Adipocyte (in vitro differentiated cells): ENCODE results near the gene CASP9.

Experiments
- DNase-seq: peaks from one replicate; pipeline ENCODE4 v3.0.0-alpha.2; 2015; ENCODE audit warnings: low read depth
- H3K27me3 ChIP-seq: replicated peaks from 2 replicates; pipeline ENCODE4 v1.7.0; 2013; ENCODE audit warnings: mild to moderate bottlenecking, low read length, moderate library complexity; ENCODE audit not compliant: control insufficient read depth, insufficient read depth
- H3K36me3 ChIP-seq: 2 replicates; pipeline ENCODE4 v1.7.0; 2013; ENCODE audit warnings: low read length, mild to moderate bottlenecking, moderate library complexity; ENCODE audit not compliant: control insufficient read depth, insufficient read depth, severe bottlenecking
- H3K4me1 ChIP-seq: 2 replicates; pipeline ENCODE4 v1.7.0; 2013; ENCODE audit warnings: mild to moderate bottlenecking, low read length, moderate library complexity; ENCODE audit not compliant: control insufficient read depth, insufficient read depth
- H3K4me3 ChIP-seq: 2 replicates; pipeline ENCODE4 v1.7.0; 2013; ENCODE audit warnings: mild to moderate bottlenecking, low read length, moderate library complexity
- H3K9ac ChIP-seq: 2 replicates; pipeline ENCODE4 v1.7.0; 2013; ENCODE audit warnings: mild to moderate bottlenecking, low read length, moderate library complexity
- H3K9me3 ChIP-seq: 2 replicates; pipeline ENCODE4 v1.7.0; 2013; ENCODE audit warnings: mild to moderate bottlenecking, low read length, moderate library complexity; ENCODE audit not compliant: control insufficient read depth

Gene CASP9

GRCh38 chr1:15510611-15511405 lies 13.2 kb downstream of the CASP9 start:
- no peaks in the 10 kb centered on the region for H3K4me1 ChIP-seq
- H3K9me3 ChIP-seq = no peaks in the 10 kb centered on the region
- no peaks in the 10 kb centered on the region for H3K36me3 ChIP-seq
- no peak overlapping the region for H3K9ac ChIP-seq
- no peaks in the 10 kb centered on the region for H3K27me3 ChIP-seq
- no peak overlapping the region for H3K4me3 ChIP-seq
- no peak for DNase-seq

- Histone ChIP-seq H3K9me3 (no peaks in the 10 kb centered on the region), H3K4me3 (no peak overlapping the region), H3K27me3 (no peaks in the 10 kb centered on the region), H3K9ac (no peak overlapping the region), H3K36me3 (no peaks in the 10 kb centered on the region), H3K4me1 (no peaks in the 10 kb centered on the region)
- DNase-seq = no peak
Measured at GRCh38 chr1:15509586-15509985, 14.4 kb downstream of the CASP9 start.

GRCh38 chr1:15508700-15509487 lies 15.1 kb downstream of the CASP9 start:
- H3K4me3 ChIP-seq = no peak overlapping the region

GRCh38 chr1:15507278-15507677 lies 16.7 kb downstream of the CASP9 start:
- Histone ChIP-seq H3K27me3 (no peaks in the 10 kb centered on the region), H3K9ac (no peak overlapping the region), H3K4me3 (no peak overlapping the region), H3K4me1 (no peaks in the 10 kb centered on the region), H3K9me3 (no peaks in the 10 kb centered on the region), H3K36me3 (peaks cover 5% of the 10 kb centered on the region)
- DNase-seq = no peak

More at GRCh38 chr1:15508700-15509487, 15.1 kb downstream of the CASP9 start:
- DNase-seq = no peak
- Histone ChIP-seq H3K9ac (no peak overlapping the region), H3K36me3 (no peaks in the 10 kb centered on the region), H3K27me3 (no peaks in the 10 kb centered on the region), H3K4me1 (no peaks in the 10 kb centered on the region), H3K9me3 (no peaks in the 10 kb centered on the region)

GRCh38 chr1:15506831-15507230 lies 17.2 kb downstream of the CASP9 start:
- Histone ChIP-seq H3K9me3 (no peaks in the 10 kb centered on the region), H3K36me3 (peaks cover 5% of the 10 kb centered on the region), H3K4me1 (no peaks in the 10 kb centered on the region), H3K27me3 (no peaks in the 10 kb centered on the region), H3K9ac (no peak overlapping the region), H3K4me3 (no peak overlapping the region)
- no peak for DNase-seq

- H3K9ac ChIP-seq = no peak overlapping the region
Measured at GRCh38 chr1:15504436-15504835, 19.6 kb downstream of the CASP9 start.

GRCh38 chr1:15501208-15502032 lies 22.6 kb downstream of the CASP9 start:
- no peaks in the 10 kb centered on the region for H3K9me3 ChIP-seq
- H3K4me3 ChIP-seq = no peak overlapping the region
- H3K36me3 ChIP-seq = peaks cover 5% of the 10 kb centered on the region
- peak; percentile 79 for DNase-seq
- H3K4me1 ChIP-seq = no peaks in the 10 kb centered on the region
- H3K9ac ChIP-seq = no peak overlapping the region
- no peaks in the 10 kb centered on the region for H3K27me3 ChIP-seq

More at GRCh38 chr1:15504436-15504835, 19.6 kb downstream of the CASP9 start:
- Histone ChIP-seq H3K27me3 (no peaks in the 10 kb centered on the region), H3K4me3 (no peak overlapping the region), H3K4me1 (no peaks in the 10 kb centered on the region), H3K9me3 (no peaks in the 10 kb centered on the region), H3K36me3 (peaks cover 5% of the 10 kb centered on the region)
- DNase-seq = no peak

GRCh38 chr1:15500184-15501178 lies 23.5 kb downstream of the CASP9 start:
- Histone ChIP-seq H3K9ac (no peak overlapping the region), H3K27me3 (no peaks in the 10 kb centered on the region), H3K4me3 (no peak overlapping the region), H3K36me3 (peaks cover 5% of the 10 kb centered on the region), H3K9me3 (no peaks in the 10 kb centered on the region), H3K4me1 (no peaks in the 10 kb centered on the region)
- DNase-seq = no peak

GRCh38 chr1:15493869-15494390 lies 30.1 kb downstream of the CASP9 start:
- DNase-seq = no peak
- H3K9ac ChIP-seq = no peak overlapping the region
- H3K4me1 ChIP-seq = no peaks in the 10 kb centered on the region
- no peak overlapping the region for H3K4me3 ChIP-seq
- H3K36me3 ChIP-seq = peaks cover 10% of the 10 kb centered on the region
- H3K9me3 ChIP-seq = no peaks in the 10 kb centered on the region
- H3K27me3 ChIP-seq = no peaks in the 10 kb centered on the region

GRCh38 chr1:15492596-15492995 lies 31.4 kb downstream of the CASP9 start:
- DNase-seq = no peak
- no peak overlapping the region for H3K4me3 ChIP-seq
- peaks cover 10% of the 10 kb centered on the region for H3K36me3 ChIP-seq
- no peak overlapping the region for H3K9ac ChIP-seq
- no peaks in the 10 kb centered on the region for H3K4me1 ChIP-seq
- H3K9me3 ChIP-seq = no peaks in the 10 kb centered on the region
- no peaks in the 10 kb centered on the region for H3K27me3 ChIP-seq
